Endometrial microvascular endothelial cells (primary cell): ENCODE data around the gene BANK1. TPM values are rescaled to one million over a fixed set of nuclear protein-coding genes. Genes with fewer than 3 reads are reported as not detected.

Source experiments
- in situ Hi-C: cut with HindIII; loops from 2 replicates; pipeline ENCODE4 v1.10.0; 2017; ENCODE audit warnings: low sequenced_read_pairs, low pct_unique_long_range_greater_than_20kb; ENCODE audit errors: inconsistent ontology term
- total RNA-seq: library from RNA; depleted of rRNA; stranded (reverse); fragments of >200 nt; gene quantifications from one replicate; pipeline ENCODE4 v1.2.3, GENCODE V29; 2015; ENCODE audit errors: inconsistent ontology term

The BANK1 gene
- total RNA-seq, 1 donor from 2014 or later = under 0.01 TPM

- in situ Hi-C loops = no loop called here
Measured at GRCh38 chr4:101950258-101950979, 159.9 kb downstream of the BANK1 start.

- in situ Hi-C loops = no loop called here
Measured at GRCh38 chr4:101952985-101953384, 162.5 kb downstream of the BANK1 start.

- in situ Hi-C loops = no loop called here
Measured at GRCh38 chr4:101953949-101954348, 163.4 kb downstream of the BANK1 start.

DNA sequence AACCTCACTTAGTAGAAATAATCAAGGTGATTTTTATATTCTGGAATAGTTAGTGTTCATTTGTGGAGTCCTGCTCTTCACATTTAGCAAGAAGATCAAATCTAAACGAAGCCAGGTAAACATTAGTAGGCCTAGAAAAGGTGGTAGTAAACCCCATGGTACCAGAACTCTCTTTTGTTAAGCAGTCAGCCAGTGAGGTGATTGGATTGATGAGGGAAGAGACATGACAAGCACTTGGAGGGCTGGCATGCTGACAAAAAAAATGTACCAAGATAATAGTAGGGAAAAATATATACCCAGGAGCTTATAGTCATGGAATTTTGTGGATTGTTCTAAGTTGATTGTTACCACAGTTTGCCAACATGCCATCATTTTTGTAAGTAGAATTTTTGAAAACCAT is 163.8 kb downstream of the BANK1 start:
- in situ Hi-C loops = no loop called here

DNA sequence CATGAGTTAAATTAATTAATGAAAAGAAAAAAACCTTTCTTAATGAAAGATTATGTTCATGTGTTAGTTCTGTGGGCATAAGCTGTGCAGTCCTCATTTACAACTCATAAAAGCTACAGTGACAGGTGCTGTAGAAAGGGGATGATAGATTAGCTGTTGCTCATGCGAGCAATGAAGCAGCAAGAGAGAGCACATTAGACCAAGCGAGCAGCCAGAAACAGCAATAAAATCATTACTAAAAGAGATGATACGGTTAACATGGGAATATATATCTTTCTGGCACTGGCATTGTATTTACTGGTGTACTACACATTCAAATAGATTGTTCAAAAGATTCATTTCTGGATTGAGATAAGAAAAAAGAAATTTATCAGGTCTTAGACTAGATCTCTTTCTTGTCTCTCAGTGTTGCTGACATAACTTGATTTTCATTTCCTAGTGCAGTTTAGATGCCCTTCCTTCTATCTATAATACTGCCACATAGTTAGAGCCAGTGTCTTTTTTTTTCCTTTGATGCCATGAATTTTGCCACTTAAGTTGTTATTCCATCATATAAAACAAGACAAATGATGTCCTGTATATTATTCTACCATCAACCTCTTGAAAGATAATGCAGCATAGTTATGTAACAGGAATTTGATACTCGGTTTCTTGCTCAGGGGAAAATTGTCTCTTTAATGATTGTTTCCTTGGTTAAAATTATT is 164.6 kb downstream of the BANK1 start:
- in situ Hi-C loops = no loop called here

DNA sequence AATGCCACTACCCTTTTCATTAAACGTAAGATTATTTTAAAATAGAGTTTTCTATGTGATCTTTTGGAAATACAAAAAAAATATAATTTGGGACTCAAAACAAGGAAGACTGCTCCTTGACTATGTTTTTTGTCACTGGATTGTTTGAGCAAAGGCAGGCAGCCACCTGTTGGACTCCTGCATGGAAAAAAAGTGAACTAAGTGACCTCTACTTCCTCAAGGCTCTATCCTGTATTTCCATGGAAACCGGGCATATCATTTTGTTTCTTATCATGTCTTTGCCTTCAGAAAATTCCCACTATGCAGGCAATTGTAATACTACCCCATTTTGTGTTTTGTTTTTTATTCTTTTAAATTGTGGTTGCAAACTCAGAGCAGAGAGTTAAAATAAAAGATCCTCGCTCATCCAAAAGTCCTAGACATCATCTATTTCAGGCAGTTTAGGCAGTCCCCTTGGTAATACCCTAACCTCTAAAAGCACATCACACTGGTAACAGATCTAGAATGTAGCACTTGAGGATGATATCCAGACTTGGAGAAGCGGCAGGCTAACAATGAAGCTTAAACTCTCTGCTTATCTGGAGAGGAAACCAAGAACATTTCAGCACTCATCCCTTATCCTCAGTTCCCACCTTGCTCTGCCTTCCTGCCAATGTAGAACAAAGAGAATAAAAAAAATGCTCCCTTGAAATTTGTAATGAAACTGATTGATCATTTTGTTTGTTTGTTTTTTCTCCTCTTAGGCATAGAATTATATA is 165.7 kb downstream of the BANK1 start:
- in situ Hi-C loops = no loop called here

DNA sequence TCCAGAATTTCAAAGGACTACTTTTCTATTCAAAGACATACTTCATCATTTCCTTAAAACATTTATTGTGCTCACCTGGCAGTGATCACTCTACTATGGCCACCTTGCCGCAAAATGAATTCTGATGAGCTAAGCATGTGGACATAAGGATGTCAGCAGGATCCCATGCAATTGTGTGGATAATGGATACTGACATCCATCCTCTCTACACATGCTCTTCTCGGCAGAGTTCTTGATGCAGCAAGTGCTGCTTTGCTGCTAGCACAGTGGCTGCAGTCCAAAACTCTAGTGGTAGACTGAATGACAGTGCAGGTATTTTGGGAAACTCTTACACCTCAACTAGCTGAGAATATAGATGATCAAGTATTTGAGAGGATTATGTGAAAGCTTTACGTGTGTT is 168.0 kb downstream of the BANK1 start:
- in situ Hi-C loops = no loop called here

- in situ Hi-C loops = no loop called here
Measured at GRCh38 chr4:101960431-101960830, 169.9 kb downstream of the BANK1 start.

DNA sequence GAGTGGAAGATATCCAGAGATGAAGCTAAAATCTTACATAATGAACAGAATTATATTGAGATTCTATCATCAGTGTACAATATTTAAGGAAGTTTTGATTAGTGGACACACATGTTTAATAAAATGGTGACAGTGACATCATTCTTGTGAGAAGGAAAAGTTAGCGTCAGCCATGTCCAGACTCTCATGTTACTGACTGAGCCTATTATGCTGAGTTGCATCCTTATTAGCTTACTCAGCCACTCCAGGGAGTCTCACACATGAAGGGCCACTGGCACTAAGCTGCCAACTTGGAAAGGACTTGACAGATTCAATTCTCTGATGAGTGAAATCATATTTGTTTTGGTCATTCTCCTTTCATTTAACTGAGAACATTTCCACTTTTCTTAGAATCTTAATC is 170.6 kb downstream of the BANK1 start:
- in situ Hi-C loops = no loop called here

DNA sequence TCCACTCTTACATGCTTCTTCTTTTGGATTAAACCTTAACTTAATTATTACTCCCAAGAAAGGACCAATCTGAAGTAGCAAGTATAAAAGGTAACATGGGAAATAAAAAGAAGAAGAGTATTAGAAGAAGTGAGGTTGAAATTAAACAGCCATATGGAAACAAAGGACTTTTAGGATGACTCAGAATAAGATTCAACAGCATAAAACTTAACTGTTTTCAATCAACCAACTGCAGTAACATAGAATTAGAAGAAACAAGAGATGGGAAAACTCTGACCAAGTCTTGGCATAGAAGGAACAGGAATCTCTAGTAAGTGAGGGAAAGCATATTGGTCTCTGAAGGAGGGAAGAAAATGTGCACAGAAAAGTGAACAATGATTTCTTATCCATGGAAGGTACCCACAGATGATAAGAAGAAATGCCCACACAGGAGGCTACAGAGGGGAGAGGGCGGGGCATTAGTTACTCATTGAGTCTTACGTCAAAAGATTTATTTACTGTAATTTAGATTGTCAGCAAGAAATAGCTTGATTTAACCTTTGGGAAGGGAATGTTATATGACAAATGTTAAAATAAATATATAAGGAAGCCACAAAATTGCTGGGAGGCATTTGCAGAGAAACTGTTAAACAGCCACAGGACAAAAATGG is 177.3 kb downstream of the BANK1 start:
- in situ Hi-C loops = no loop called here

GRCh38 chr4:101968364-101968763 is 177.8 kb downstream of the BANK1 start:
- in situ Hi-C loops = no loop called here

GRCh38 chr4:101969965-101970364 is 179.4 kb downstream of the BANK1 start:
- in situ Hi-C loops = no loop called here

GRCh38 chr4:101970547-101971155 is 180.1 kb downstream of the BANK1 start:
- in situ Hi-C loops = no loop called here

DNA sequence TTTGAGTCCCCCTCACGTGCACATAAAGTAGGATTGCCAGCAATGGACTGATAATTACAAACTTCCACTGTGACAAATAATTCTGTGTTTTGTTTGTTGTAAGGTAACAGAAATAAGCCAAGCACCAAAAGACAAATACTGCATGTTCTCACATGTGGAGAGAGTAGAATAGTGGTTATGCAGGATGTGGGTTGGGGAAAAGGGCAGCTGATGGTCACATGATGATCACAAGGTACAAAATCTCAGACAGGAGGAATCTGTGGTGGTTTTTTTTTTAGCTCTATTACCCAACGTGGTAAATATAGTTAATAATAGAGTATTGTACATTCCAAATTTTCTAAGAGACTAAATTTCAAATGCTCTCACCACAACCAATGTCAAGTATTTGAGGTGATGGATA is 182.3 kb downstream of the BANK1 start:
- in situ Hi-C loops = no loop called here

GRCh38 chr4:101973361-101973760 is 182.8 kb downstream of the BANK1 start:
- in situ Hi-C loops = no loop called here

- in situ Hi-C loops = no loop called here
Measured at GRCh38 chr4:101977076-101977475, 186.5 kb downstream of the BANK1 start.

GRCh38 chr4:101981756-101982155 is 191.2 kb downstream of the BANK1 start:
- in situ Hi-C loops = no loop called here

- in situ Hi-C loops = no loop called here
Measured at GRCh38 chr4:101983835-101984234, 193.3 kb downstream of the BANK1 start.

DNA sequence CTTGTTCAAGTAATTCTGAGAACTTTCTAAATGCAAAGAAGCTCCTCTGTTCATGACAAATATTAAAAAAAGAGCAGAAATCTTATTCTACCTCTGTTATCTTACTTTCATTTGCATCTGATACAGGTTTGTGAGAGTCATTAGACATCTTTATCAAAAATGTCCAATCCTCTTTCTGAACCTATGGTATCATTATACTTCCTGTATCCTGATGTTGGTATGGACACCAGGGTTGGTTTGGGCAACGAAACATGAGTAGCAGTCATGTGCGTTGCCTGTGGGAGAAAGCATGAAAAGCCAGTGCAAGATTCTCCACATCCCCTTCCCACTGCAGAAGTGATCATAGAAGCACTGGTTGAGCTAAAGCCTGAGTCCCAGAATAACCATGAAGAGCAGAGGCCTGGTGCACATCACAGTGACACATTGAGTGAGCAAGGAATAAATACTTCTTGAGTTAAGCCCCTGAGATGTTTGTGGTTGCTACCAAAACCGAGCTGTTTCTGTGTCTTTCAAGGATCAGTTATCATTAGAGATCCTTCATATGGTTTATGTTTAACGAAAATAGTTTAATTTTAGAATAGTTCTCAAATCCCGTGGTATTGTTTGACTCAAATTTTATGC is 197.2 kb downstream of the BANK1 start:
- in situ Hi-C loops = no loop called here
